Liver (tissue), 9 donors: Measurements from ENCODE around the gene DHRSX. TPM values are rescaled to one million over a fixed set of nuclear protein-coding genes. Genes with fewer than 3 reads are reported as not detected.

Experiments
- DNase-seq: peaks from one replicate; pipeline ENCODE4 v3.0.0-alpha.2; 2017; ENCODE audit warnings: low spot score
- H3K27ac ChIP-seq, 2 donors: one replicate each; pipeline ENCODE4 v1.7.0; 2013; ENCODE audit warnings: inconsistent platforms in 2 of 2, low read length in 2 of 2, control low read depth in 1 of 2, low read depth in 1 of 2, mild to moderate bottlenecking in 1 of 2
- H3K27me3 ChIP-seq, 4 donors: one replicate each; pipeline versions ENCODE4 v1.6.1 to v1.7.0; 2013; ENCODE audit warnings: low read length in 3 of 4, inconsistent platforms in 1 of 4, mild to moderate bottlenecking in 1 of 4, moderate library complexity in 1 of 4; ENCODE audit not compliant: control insufficient read depth in 4 of 4, insufficient read depth in 4 of 4
- H3K36me3 ChIP-seq, 4 donors: one replicate each; pipeline versions ENCODE4 v1.6.1 to v1.7.0; 2013; ENCODE audit warnings: low read length in 3 of 4, mild to moderate bottlenecking in 3 of 4, low read depth in 1 of 4, moderate library complexity in 1 of 4; ENCODE audit not compliant: control insufficient read depth in 4 of 4, insufficient read depth in 3 of 4
- H3K4me1 ChIP-seq, 4 donors: one replicate each; pipeline versions ENCODE4 v1.6.1 to v1.7.0; 2013; ENCODE audit warnings: low read length in 3 of 4, mild to moderate bottlenecking in 3 of 4, moderate library complexity in 1 of 4; ENCODE audit not compliant: control insufficient read depth in 4 of 4, insufficient read depth in 4 of 4
- H3K4me3 ChIP-seq, 3 donors: one replicate each; pipeline versions ENCODE4 v1.6.1 to v1.7.0; 2013; ENCODE audit warnings: low read length in 3 of 3, control low read depth in 1 of 3, low read depth in 1 of 3, mild to moderate bottlenecking in 1 of 3
- H3K9ac ChIP-seq, 2 donors: one replicate each; pipeline ENCODE4 v1.7.0; 2013; ENCODE audit warnings: low read length in 2 of 2, mild to moderate bottlenecking in 2 of 2, moderate library complexity in 2 of 2, control low read depth in 1 of 2, low read depth in 1 of 2
- H3K9me3 ChIP-seq, 4 donors: one replicate each; pipeline versions ENCODE4 v1.6.1 to v1.7.0; 2013; ENCODE audit warnings: low read length in 3 of 4; ENCODE audit not compliant: control insufficient read depth in 4 of 4
- CTCF ChIP-seq: fragments of 150-350 bp; IDR thresholded peaks from 2 replicates; pipeline ENCODE4 v1.5.1; 2017; ENCODE audit warnings: improper control_type of control experiment, low read depth, low read length; ENCODE audit not compliant: missing input control
- EGR1 ChIP-seq, 2 donors: IDR thresholded peaks; 2 replicates each; pipeline ENCODE4 v1.6.1; 2016 to 2018; ENCODE audit warnings: antibody characterized with exemption in 2 of 2, low read depth in 2 of 2
- FOXA1 ChIP-seq: IDR thresholded peaks from 2 replicates; pipeline ENCODE4 v1.6.1; 2016; ENCODE audit warnings: antibody characterized with exemption
- FOXA2 ChIP-seq: IDR thresholded peaks from 2 replicates; pipeline ENCODE4 v1.6.1; 2016; ENCODE audit warnings: antibody characterized with exemption
- GABPA ChIP-seq, 2 donors: IDR thresholded peaks in 1 of 2; conservative IDR thresholded peaks in 1 of 2; 2 replicates each; pipeline ENCODE4 v1.6.1; 2016; ENCODE audit warnings: antibody characterized with exemption in 2 of 2, mild to moderate bottlenecking in 1 of 2, moderate library complexity in 1 of 2
- HNF4A ChIP-seq, 2 donors: conservative IDR thresholded peaks; 2 replicates each; pipeline ENCODE4 v1.6.1; 2016; ENCODE audit warnings: antibody characterized with exemption in 2 of 2, mild to moderate bottlenecking in 2 of 2
- HNF4G ChIP-seq: IDR thresholded peaks from 2 replicates; pipeline ENCODE4 v1.6.1; 2016; ENCODE audit warnings: antibody characterized with exemption
- JUND ChIP-seq, 2 donors: IDR thresholded peaks; 2 replicates each; pipeline ENCODE4 v1.6.1; 2016; ENCODE audit warnings: antibody characterized with exemption in 2 of 2
- NR2F2 ChIP-seq: IDR thresholded peaks from 2 replicates; pipeline ENCODE4 v1.6.1; 2016; ENCODE audit warnings: antibody characterized with exemption
- RAD21 ChIP-seq, 2 donors: IDR thresholded peaks; 2 replicates each; pipeline ENCODE4 v1.6.1; 2016; ENCODE audit warnings: antibody characterized with exemption in 2 of 2, mild to moderate bottlenecking in 2 of 2
- RXRA ChIP-seq, 2 donors: IDR thresholded peaks; 2 replicates each; pipeline ENCODE4 v1.6.1; 2017 to 2018; ENCODE audit warnings: antibody characterized with exemption in 2 of 2, mild to moderate bottlenecking in 1 of 2
- SP1 ChIP-seq: IDR thresholded peaks from 2 replicates; pipeline ENCODE4 v1.6.1; 2018; ENCODE audit warnings: antibody characterized with exemption, mild to moderate bottlenecking
- TAF1 ChIP-seq: conservative IDR thresholded peaks from 2 replicates; pipeline ENCODE4 v1.6.1; 2016; ENCODE audit warnings: antibody characterized with exemption, mild to moderate bottlenecking
- YY1 ChIP-seq: IDR thresholded peaks from 2 replicates; pipeline ENCODE4 v1.6.1; 2016; ENCODE audit warnings: antibody characterized with exemption, mild to moderate bottlenecking
- WGBS: extraction: QIAGEN DNeasy Blood & Tissue Kit; methylation state at CpG from one replicate; pipeline ENCODE4 v1.1.7; 2013; 5-methylcytosine and 5-hydroxymethylcytosine counted together
- polyA plus RNA-seq, 2 donors: library from polyadenylated mRNA; stranded (reverse) in 1 of 2; unstranded in 1 of 2; fragments of 200-250 nt in 1 of 2; fragments of >200 nt in 1 of 2; fragmentation: Nextera tagmentation in 1 of 2; extraction: Ambion mirVana in 1 of 2; gene quantifications; one replicate each; pipeline versions ENCODE4 v1.2.1 to v1.2.3, GENCODE V29; 2013 to 2015
- total RNA-seq, 2 donors: library from RNA; depleted of rRNA; stranded (reverse); fragments of >200 nt; gene quantifications; one replicate each; pipeline ENCODE4 v1.2.3, GENCODE V29; 2014
- TF ChIP-seq, protein P1 (sequence below): IDR thresholded peaks from 2 replicates; pipeline ENCODE4 v1.6.1; 2016; ENCODE audit warnings: antibody characterized with exemption
- TF ChIP-seq, protein P2 (sequence below): IDR thresholded peaks from 2 replicates; pipeline ENCODE4 v1.6.1; 2016; ENCODE audit warnings: antibody characterized with exemption
- donor health status: healthy.
- donor health status: healthy.
- donor health status: healthy.
- donor health status: healthy.
- donor health status: healthy.

The DHRSX gene
- total and polyA plus RNA-seq, 4 donors, result 17.2 to 35.2 (median 23.3) TPM

GRCh38 chrX:2224597-2225235 lies 276.1 kb downstream of the DHRSX start:
- peaks cover 4 to 9% (median 7%) of the 10 kb centered on the region in 4 donors for H3K9me3 ChIP-seq
- H3K4me1 ChIP-seq, result no peaks in the 10 kb centered on the region
- DNase-seq, result no peak
- peaks cover 3 to 24% (median 17%) of the 10 kb centered on the region in 4 donors for H3K36me3 ChIP-seq
- TF ChIP-seq HNF4A (conservative IDR thresholded peaks at IDR 0.05) (no peak), RAD21 (IDR thresholded peaks at IDR 0.05) (no peak), FOXA2 (no peak), JUND (IDR thresholded peaks at IDR 0.05) (no peak), YY1 (no peak), EGR1 (IDR thresholded peaks at IDR 0.05; ENCODE audit: low read depth in 2 of 2) (no peak), RXRA (IDR thresholded peaks at IDR 0.05) (no peak)
- no peak overlapping the region for H3K27ac ChIP-seq
- H3K9ac ChIP-seq, result no peak overlapping the region
- 96% methylated on average over 9 of the region's 9 CpGs for WGBS
- no peak overlapping the region for H3K4me3 ChIP-seq
- H3K27me3 ChIP-seq, result no peaks in the 10 kb centered on the region

DNA sequence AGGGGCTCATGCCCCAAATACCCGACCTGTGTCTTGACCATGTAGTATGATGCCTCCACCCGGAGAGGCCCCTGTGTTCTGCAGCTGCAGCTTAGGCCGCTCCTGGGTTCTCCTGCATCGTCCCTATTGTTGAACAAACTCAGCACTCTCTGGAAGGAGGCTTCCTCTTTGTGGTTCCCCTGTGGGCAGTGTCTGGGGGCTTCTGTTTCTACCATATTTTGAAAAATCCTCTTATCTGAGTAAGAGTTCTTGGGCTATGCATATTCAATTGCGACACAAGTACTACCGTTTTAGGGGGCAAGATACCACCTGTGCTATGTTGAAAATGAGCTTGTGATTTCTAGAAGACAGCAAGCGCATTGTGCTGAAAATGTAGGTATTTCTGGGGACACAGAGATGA lies 276.6 kb downstream of the DHRSX start:
- no peaks in the 10 kb centered on the region for H3K4me1 ChIP-seq
- peaks cover 7 to 14% (median 12%) of the 10 kb centered on the region in 4 donors for H3K9me3 ChIP-seq
- no peak overlapping the region for H3K4me3 ChIP-seq
- WGBS, result 75% methylated on average over 7 of the region's 7 CpGs
- no peak for TF ChIP-seq RXRA (IDR thresholded peaks at IDR 0.05)
- TF ChIP-seq, protein P1, sequence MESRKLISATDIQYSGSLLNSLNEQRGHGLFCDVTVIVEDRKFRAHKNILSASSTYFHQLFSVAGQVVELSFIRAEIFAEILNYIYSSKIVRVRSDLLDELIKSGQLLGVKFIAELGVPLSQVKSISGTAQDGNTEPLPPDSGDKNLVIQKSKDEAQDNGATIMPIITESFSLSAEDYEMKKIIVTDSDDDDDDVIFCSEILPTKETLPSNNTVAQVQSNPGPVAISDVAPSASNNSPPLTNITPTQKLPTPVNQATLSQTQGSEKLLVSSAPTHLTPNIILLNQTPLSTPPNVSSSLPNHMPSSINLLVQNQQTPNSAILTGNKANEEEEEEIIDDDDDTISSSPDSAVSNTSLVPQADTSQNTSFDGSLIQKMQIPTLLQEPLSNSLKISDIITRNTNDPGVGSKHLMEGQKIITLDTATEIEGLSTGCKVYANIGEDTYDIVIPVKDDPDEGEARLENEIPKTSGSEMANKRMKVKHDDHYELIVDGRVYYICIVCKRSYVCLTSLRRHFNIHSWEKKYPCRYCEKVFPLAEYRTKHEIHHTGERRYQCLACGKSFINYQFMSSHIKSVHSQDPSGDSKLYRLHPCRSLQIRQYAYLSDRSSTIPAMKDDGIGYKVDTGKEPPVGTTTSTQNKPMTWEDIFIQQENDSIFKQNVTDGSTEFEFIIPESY, result no peak
- no peak for TF ChIP-seq GABPA (IDR thresholded peaks at IDR 0.05 in 1 of 2, conservative IDR thresholded peaks at IDR 0.05 in 1 of 2)
- no peak for TF ChIP-seq RAD21 (IDR thresholded peaks at IDR 0.05)
- no peak for TF ChIP-seq HNF4A (conservative IDR thresholded peaks at IDR 0.05)
- no peak for TF ChIP-seq YY1
- DNase-seq, result no peak
- H3K27ac ChIP-seq, result no peak overlapping the region
- H3K36me3 ChIP-seq, result peaks cover 3 to 29% (median 19%) of the 10 kb centered on the region in 4 donors
- no peaks in the 10 kb centered on the region for H3K27me3 ChIP-seq
- no peak overlapping the region for H3K9ac ChIP-seq

DNA sequence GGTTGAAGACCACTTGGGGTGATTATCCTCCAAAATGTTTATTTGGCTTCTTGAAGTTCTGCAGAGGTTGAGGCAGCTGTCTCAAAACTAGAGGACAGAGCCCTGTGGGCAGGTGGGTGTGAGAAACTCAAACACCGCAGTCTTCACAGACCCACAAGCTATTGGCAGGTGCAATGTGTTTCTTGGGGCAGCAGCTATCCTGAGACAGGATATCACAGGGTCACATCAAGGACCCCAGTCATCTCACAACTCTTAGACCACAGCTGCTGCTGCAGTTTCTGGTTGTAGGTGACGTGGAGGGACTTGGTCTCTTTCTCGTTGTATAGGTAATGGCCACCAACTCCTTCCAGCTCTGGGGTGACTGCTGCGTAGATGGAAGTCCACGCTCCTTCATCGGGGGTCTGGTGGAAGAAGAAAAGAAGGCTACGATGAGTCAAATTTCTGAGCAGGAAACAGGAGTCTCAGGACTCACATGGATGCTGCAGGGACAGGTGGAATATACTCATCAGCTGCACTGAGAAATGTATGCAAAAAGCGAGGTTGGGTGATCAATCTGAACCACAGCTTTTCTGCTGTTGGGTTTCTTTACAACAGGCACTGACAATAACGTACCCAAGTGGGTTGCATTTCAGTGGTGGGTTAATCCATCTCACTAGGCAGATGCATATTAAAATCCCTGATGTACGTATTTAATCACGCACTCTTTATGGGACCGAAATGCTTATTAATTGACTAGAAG lies 279.8 kb downstream of the DHRSX start:
- Histone ChIP-seq H3K27ac (no peak overlapping the region), H3K27me3 (no peaks in the 10 kb centered on the region), H3K4me1 (no peaks in the 10 kb centered on the region), H3K4me3 (peak overlapping the region in 1 of 3 donors; percentile 3), H3K9me3 (peaks cover 7 to 23% (median 17%) of the 10 kb centered on the region in 4 donors), H3K9ac (no peak overlapping the region), H3K36me3 (peaks cover 3 to 29% (median 20%) of the 10 kb centered on the region in 4 donors)
- no peak for DNase-seq
- 97% methylated on average over 12 of the region's 12 CpGs for WGBS
- TF ChIP-seq GABPA (IDR thresholded peaks at IDR 0.05 in 1 of 2, conservative IDR thresholded peaks at IDR 0.05 in 1 of 2) (no peak), CTCF (no peak), JUND (IDR thresholded peaks at IDR 0.05) (no peak), HNF4G (no peak), RXRA (IDR thresholded peaks at IDR 0.05) (no peak), FOXA1 (no peak), TAF1 (no peak), SP1 (no peak), YY1 (no peak), NR2F2 (no peak)
- TF ChIP-seq, protein P2, sequence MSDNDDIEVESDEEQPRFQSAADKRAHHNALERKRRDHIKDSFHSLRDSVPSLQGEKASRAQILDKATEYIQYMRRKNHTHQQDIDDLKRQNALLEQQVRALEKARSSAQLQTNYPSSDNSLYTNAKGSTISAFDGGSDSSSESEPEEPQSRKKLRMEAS, result no peak
